Spleen (tissue), 7 donors: ENCODE data around the gene METAP1D.

ENCODE experiments used
- POLR2A ChIP-seq, 3 donors: fragments of 450-650 bp; IDR thresholded peaks; one replicate each; pipeline ENCODE4 v1.5.1; 2017; ENCODE audit warnings: antibody characterized with exemption in 3 of 3, mild to moderate bottlenecking in 1 of 3
- POLR2AphosphoS5 ChIP-seq, 3 donors: sonication (generic); formaldehyde crosslinking; IDR thresholded peaks; one replicate each; pipeline ENCODE4 v1.5.1; 2017; ENCODE audit warnings: antibody characterized with exemption in 3 of 3
- TF ChIP-seq, protein P1 (sequence below), 11 experiments: fragments of 200-600 bp in 7 of 11; fragments of 450-650 bp in 4 of 11; sonication (generic) in 4 of 11; IDR thresholded peaks in 8 of 11; conservative IDR thresholded peaks in 3 of 11; 1 replicate in 7 of 11; 2 replicates in 4 of 11; pipeline versions ENCODE4 v1.4.0 to v1.8.0; 2016 to 2021; ENCODE audit warnings: antibody characterized with exemption in 11 of 11, inconsistent platforms in 4 of 11, mild to moderate bottlenecking in 1 of 11
- donor health status: DM: no; HTN: no; CAD: no; lungs with moderate emphysema.
- donor health status: DM: no; HTN: no; CAD: no.
- donor health status: DM: no; HTN: no; CAD: no.

DNA sequence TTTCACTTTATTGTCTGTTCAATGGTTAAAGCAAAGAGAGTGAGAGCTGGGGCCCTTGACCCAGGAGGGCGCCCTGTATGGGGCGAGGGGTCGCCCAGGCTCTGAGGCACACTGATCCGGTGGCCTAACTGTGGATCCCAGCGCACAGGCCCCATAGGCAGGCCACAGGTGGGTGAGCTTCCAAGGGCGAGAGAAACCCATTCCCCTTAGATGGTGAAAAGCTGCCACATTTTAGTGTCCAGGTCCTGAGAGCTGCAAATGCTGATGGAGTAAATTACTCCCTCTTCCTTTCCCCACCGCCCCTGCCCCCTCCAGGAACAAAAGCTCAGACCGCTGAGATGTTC is 108.8 kb downstream of the METAP1D start:
- TF ChIP-seq POLR2AphosphoS5 (IDR thresholded peaks at IDR 0.05) (no peak), POLR2A (IDR thresholded peaks at IDR 0.05) (no peak)
- TF ChIP-seq, protein P1, sequence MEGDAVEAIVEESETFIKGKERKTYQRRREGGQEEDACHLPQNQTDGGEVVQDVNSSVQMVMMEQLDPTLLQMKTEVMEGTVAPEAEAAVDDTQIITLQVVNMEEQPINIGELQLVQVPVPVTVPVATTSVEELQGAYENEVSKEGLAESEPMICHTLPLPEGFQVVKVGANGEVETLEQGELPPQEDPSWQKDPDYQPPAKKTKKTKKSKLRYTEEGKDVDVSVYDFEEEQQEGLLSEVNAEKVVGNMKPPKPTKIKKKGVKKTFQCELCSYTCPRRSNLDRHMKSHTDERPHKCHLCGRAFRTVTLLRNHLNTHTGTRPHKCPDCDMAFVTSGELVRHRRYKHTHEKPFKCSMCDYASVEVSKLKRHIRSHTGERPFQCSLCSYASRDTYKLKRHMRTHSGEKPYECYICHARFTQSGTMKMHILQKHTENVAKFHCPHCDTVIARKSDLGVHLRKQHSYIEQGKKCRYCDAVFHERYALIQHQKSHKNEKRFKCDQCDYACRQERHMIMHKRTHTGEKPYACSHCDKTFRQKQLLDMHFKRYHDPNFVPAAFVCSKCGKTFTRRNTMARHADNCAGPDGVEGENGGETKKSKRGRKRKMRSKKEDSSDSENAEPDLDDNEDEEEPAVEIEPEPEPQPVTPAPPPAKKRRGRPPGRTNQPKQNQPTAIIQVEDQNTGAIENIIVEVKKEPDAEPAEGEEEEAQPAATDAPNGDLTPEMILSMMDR (IDR thresholded peaks at IDR 0.05 in 8 of 11, conservative IDR thresholded peaks at IDR 0.05 in 3 of 11): no peak
